Esophagus (tissue), 2 donors: Measurements from ENCODE around the gene TUNAR. TPM values are rescaled to one million over a fixed set of nuclear protein-coding genes. Genes with fewer than 3 reads are reported as not detected.

Experiments used
- H3K27ac ChIP-seq, 2 donors: one replicate each; pipeline ENCODE4 v1.5.1; 2013; ENCODE audit warnings: low read depth in 2 of 2, mild to moderate bottlenecking in 2 of 2, inconsistent platforms in 1 of 2, low read length in 1 of 2, moderate library complexity in 1 of 2
- H3K27me3 ChIP-seq, 2 donors: one replicate each; pipeline ENCODE4 v1.6.1; 2013; ENCODE audit warnings: low read length in 2 of 2, control low read depth in 1 of 2, mild to moderate bottlenecking in 1 of 2; ENCODE audit not compliant: insufficient read depth in 2 of 2, control insufficient read depth in 1 of 2
- H3K36me3 ChIP-seq, 2 donors: one replicate each; pipeline ENCODE4 v1.6.1; 2013; ENCODE audit warnings: low read length in 1 of 2; ENCODE audit not compliant: control insufficient read depth in 2 of 2, insufficient read depth in 2 of 2
- H3K4me1 ChIP-seq, 2 donors: one replicate each; pipeline ENCODE4 v1.6.1; 2013; ENCODE audit warnings: low read length in 1 of 2; ENCODE audit not compliant: control insufficient read depth in 2 of 2, insufficient read depth in 2 of 2
- H3K4me3 ChIP-seq, 2 donors: one replicate each; pipeline ENCODE4 v1.5.1; 2013; ENCODE audit warnings: low read length in 2 of 2, mild to moderate bottlenecking in 2 of 2, low read depth in 1 of 2, moderate library complexity in 1 of 2
- H3K9me3 ChIP-seq, 2 donors: one replicate each; pipeline ENCODE4 v1.6.1; 2013; ENCODE audit warnings: mild to moderate bottlenecking in 2 of 2, low read depth in 1 of 2, low read length in 1 of 2, moderate library complexity in 1 of 2; ENCODE audit not compliant: control insufficient read depth in 2 of 2, insufficient read depth in 1 of 2
- WGBS, 2 donors: extraction: QIAGEN DNeasy Blood & Tissue Kit; methylation state at CpG; one replicate each; pipeline ENCODE4 v1.1.7; 2013; 5-methylcytosine and 5-hydroxymethylcytosine counted together
- polyA plus RNA-seq, 2 donors: library from polyadenylated mRNA; stranded (reverse); fragments of 200-250 nt; gene quantifications; one replicate each; pipeline ENCODE4 v1.2.3, GENCODE V29; 2013
- donor health status: healthy with polysubstance abuse.
- donor health status: Bipolar disorder and iron deficiency.

TUNAR gene
- polyA plus RNA-seq, 2 donors, result 0.01 TPM; not detected in 1

DNA sequence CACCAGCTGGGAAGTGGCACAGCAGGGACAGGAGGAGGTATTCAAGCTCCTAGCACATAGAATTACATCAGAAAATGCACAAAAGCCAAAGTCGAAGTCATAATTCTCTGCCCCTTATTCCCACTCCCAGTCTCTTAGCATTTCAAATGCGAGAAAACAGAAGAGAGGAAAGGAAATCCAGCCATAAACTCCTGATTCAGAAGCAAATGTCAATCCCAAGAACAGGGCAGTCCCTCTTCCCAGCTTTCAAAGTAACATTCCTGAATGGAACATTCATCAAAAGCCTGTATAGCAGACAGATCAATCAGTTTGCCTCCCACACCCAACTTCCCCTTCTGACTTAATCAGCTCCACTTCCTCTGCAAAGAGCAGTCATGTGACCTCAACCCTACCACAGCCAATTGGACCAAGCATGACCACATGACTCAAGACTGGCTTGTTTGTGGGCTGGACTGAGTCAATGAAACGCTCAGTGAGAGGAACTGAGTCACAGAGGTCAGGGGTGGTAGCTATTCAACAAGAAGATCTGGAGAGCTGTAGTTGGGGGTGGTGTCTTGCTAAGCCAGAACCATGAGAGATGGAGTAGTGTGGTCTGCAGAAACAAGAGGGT is 41.4 kb upstream of the TUNAR start:
- Histone ChIP-seq H3K27me3 (no peaks in the 10 kb centered on the region), H3K36me3 (no peaks in the 10 kb centered on the region), H3K4me1 (no peaks in the 10 kb centered on the region), H3K27ac (no peak overlapping the region), H3K4me3 (no peak overlapping the region), H3K9me3 (no peaks in the 10 kb centered on the region)
- 49 to 60% methylated on average over 3 of the region's 3 CpGs for WGBS, 2 donors

GRCh38 chr14:95838862-95839261 is 37.8 kb upstream of the TUNAR start:
- no peaks in the 10 kb centered on the region for H3K9me3 ChIP-seq
- no peaks in the 10 kb centered on the region for H3K36me3 ChIP-seq
- no peak overlapping the region for H3K4me3 ChIP-seq
- H3K4me1 ChIP-seq, result no peaks in the 10 kb centered on the region
- no peak overlapping the region for H3K27ac ChIP-seq
- H3K27me3 ChIP-seq, result no peaks in the 10 kb centered on the region
- 62 to 67% methylated on average over 5 of the region's 5 CpGs for WGBS, 2 donors

GRCh38 chr14:95840094-95840700 is 36.4 kb upstream of the TUNAR start:
- no peaks in the 10 kb centered on the region for H3K4me1 ChIP-seq
- WGBS, 2 donors, result 78 to 84% methylated on average over 7 of the region's 7 CpGs
- no peaks in the 10 kb centered on the region for H3K36me3 ChIP-seq
- no peak overlapping the region for H3K27ac ChIP-seq
- no peaks in the 10 kb centered on the region for H3K27me3 ChIP-seq
- H3K9me3 ChIP-seq, result no peaks in the 10 kb centered on the region
- H3K4me3 ChIP-seq, result no peak overlapping the region

- Histone ChIP-seq H3K4me1 (no peaks in the 10 kb centered on the region), H3K27ac (no peak overlapping the region), H3K36me3 (no peaks in the 10 kb centered on the region), H3K9me3 (no peaks in the 10 kb centered on the region), H3K4me3 (no peak overlapping the region), H3K27me3 (no peaks in the 10 kb centered on the region)
- WGBS, 2 donors, result 47 to 52% methylated on average over 1 of the region's 1 CpG
Observed at GRCh38 chr14:95841668-95842067, 35.0 kb upstream of the TUNAR start.

GRCh38 chr14:95849761-95850160 is 26.9 kb upstream of the TUNAR start:
- Histone ChIP-seq H3K9me3 (no peaks in the 10 kb centered on the region), H3K27me3 (peaks cover 0 to 2% of the 10 kb centered on the region in 2 donors), H3K4me3 (no peak overlapping the region), H3K36me3 (no peaks in the 10 kb centered on the region), H3K27ac (no peak overlapping the region), H3K4me1 (no peaks in the 10 kb centered on the region)
- WGBS, 2 donors, result 62 to 63% methylated on average over 3 of the region's 3 CpGs

- 73 to 80% methylated on average over 4 of the region's 4 CpGs for WGBS, 2 donors
- no peaks in the 10 kb centered on the region for H3K4me1 ChIP-seq
Observed at GRCh38 chr14:95850429-95850828, 26.2 kb upstream of the TUNAR start.

DNA sequence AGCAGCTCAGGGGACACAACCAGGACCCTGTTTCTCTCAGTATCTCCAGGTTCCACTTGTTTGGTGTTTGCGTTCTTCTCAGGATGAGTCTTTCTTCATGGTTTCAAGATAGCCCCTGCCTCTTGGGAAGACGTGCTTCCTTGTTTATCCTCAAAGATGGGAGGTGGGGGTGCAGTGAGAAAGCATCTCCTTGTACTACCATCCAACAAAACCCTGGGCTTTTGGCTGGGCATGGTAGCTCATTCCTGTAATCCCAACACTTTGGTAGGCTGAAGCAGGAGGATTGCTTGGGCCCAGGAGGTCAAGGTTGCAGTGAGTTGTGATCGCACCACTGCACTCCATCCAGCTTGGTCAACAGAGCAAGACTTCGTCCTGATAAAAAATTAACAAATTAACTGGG is 21.0 kb upstream of the TUNAR start:
- H3K36me3 ChIP-seq, result no peaks in the 10 kb centered on the region
- no peak overlapping the region for H3K27ac ChIP-seq
- H3K27me3 ChIP-seq, result no peaks in the 10 kb centered on the region
- WGBS, 2 donors, result 77 to 80% methylated on average over 4 of the region's 4 CpGs
- H3K4me3 ChIP-seq, result no peak overlapping the region
- no peaks in the 10 kb centered on the region for H3K4me1 ChIP-seq
- peaks cover 0 to 2% of the 10 kb centered on the region in 2 donors for H3K9me3 ChIP-seq

More at GRCh38 chr14:95850429-95850828, 26.2 kb upstream of the TUNAR start:
- H3K36me3 ChIP-seq, result no peaks in the 10 kb centered on the region
- no peaks in the 10 kb centered on the region for H3K9me3 ChIP-seq
- H3K4me3 ChIP-seq, result no peak overlapping the region
- peaks cover 0 to 2% of the 10 kb centered on the region in 2 donors for H3K27me3 ChIP-seq
- no peak overlapping the region for H3K27ac ChIP-seq

DNA sequence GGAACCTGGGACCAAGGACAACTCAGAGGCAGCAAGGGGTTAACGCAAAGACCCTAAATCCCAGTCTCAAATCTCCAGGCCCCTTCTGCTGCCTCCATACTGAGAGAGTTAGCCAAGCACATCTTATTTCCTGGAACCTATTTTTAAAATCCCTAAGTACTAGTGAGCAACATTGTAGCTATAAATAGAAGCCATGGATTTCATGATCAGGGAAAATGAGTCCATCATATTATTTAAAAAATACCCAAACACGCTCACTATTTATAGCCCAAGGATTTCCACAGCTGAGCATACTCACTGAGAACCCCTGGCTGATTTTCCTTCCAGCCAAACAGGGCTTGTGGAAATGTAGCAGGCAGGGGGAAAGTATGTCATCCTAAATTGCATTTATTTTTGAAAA is 19.4 kb upstream of the TUNAR start:
- Histone ChIP-seq H3K27ac (no peak overlapping the region), H3K9me3 (peaks cover 0 to 2% of the 10 kb centered on the region in 2 donors), H3K27me3 (no peaks in the 10 kb centered on the region), H3K4me1 (no peaks in the 10 kb centered on the region), H3K36me3 (no peaks in the 10 kb centered on the region), H3K4me3 (no peak overlapping the region)
- 69 to 83% methylated on average over 2 of the region's 2 CpGs for WGBS, 2 donors

- peaks cover 0 to 3% of the 10 kb centered on the region in 2 donors for H3K27me3 ChIP-seq
- no peaks in the 10 kb centered on the region for H3K4me1 ChIP-seq
- H3K4me3 ChIP-seq, result no peak overlapping the region
- 56 to 77% methylated on average over 4 of the region's 4 CpGs for WGBS, 2 donors
- no peak overlapping the region for H3K27ac ChIP-seq
- H3K9me3 ChIP-seq, result peaks cover 0 to 2% of the 10 kb centered on the region in 2 donors
- H3K36me3 ChIP-seq, result no peaks in the 10 kb centered on the region
Observed at GRCh38 chr14:95858893-95859292, 17.7 kb upstream of the TUNAR start.

DNA sequence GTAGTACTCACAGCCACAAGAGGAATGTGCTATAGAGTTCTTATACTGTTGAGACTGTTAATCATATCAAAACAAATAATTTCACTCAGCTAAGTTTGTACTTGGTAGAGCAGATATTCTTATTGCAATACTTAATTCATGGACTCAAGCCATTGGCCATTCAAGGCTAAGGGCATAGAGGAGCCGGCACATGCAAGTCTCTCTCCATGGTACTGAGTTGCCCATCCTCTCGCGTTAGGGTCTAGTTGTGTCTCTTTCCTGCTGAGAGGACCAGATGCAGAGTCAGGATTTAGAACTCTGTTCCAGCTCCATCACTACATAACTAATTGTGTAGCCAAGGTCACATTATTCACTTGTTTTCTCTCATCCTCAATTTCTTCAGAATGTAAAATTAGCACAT is 14.4 kb upstream of the TUNAR start:
- Histone ChIP-seq H3K4me3 (no peak overlapping the region), H3K27ac (no peak overlapping the region), H3K4me1 (no peaks in the 10 kb centered on the region), H3K36me3 (no peaks in the 10 kb centered on the region), H3K9me3 (peaks cover 2% of the 10 kb centered on the region in 2 donors), H3K27me3 (peaks cover 0 to 5% of the 10 kb centered on the region in 2 donors)
- 5 to 6% methylated on average over 3 of the region's 3 CpGs for WGBS, 2 donors
